Neuron (in vitro differentiated cells): ENCODE data around the gene ZNF407.

ENCODE experiments used
- H2AFZ ChIP-seq: one replicate; pipeline ENCODE4 v1.6.1; 2013; ENCODE audit warnings: low read depth, mild to moderate bottlenecking, inconsistent platforms, low read length, moderate library complexity
- H3K27me3 ChIP-seq: one replicate; pipeline ENCODE4 v1.6.1; 2013; ENCODE audit warnings: low read length; ENCODE audit not compliant: insufficient read depth
- H3K36me3 ChIP-seq: one replicate; pipeline ENCODE4 v1.6.1; 2013; ENCODE audit warnings: low read length; ENCODE audit not compliant: insufficient read depth
- H3K4me1 ChIP-seq: one replicate; pipeline ENCODE4 v1.6.1; 2013; ENCODE audit warnings: low read length; ENCODE audit not compliant: insufficient read depth
- H3K4me3 ChIP-seq: 2 replicates; pipeline ENCODE4 v1.5.1; 2013; ENCODE audit warnings: mild to moderate bottlenecking, low read length, moderate library complexity
- H3K9me3 ChIP-seq: one replicate; pipeline ENCODE4 v1.6.1; 2013; ENCODE audit warnings: low read length

Gene ZNF407

DNA sequence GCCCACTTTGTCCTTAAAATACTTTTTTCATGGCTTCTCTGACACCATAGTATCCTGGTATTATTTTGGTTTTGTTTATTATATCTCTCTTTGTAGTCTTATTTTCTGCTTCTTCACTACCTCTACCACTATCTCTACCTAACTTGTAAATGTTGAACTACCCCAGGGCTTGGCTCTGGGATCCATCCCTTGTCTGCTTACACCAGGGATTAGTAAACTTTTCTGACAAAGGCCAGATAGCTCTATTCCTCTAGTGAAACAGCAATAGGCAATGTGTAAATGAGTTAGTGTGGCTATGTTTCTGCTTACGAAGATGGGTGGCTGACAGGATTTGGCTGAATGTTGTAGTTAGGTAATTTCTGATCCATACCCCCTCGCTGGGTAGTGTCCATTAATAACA is 76.8 kb downstream of the ZNF407 start:
- no peaks in the 10 kb centered on the region for H3K4me1 ChIP-seq
- H2AFZ ChIP-seq: no peak overlapping the region
- no peaks in the 10 kb centered on the region for H3K36me3 ChIP-seq
- peaks cover 2% of the 10 kb centered on the region for H3K9me3 ChIP-seq
- no peak overlapping the region for H3K4me3 ChIP-seq
- no peaks in the 10 kb centered on the region for H3K27me3 ChIP-seq

DNA sequence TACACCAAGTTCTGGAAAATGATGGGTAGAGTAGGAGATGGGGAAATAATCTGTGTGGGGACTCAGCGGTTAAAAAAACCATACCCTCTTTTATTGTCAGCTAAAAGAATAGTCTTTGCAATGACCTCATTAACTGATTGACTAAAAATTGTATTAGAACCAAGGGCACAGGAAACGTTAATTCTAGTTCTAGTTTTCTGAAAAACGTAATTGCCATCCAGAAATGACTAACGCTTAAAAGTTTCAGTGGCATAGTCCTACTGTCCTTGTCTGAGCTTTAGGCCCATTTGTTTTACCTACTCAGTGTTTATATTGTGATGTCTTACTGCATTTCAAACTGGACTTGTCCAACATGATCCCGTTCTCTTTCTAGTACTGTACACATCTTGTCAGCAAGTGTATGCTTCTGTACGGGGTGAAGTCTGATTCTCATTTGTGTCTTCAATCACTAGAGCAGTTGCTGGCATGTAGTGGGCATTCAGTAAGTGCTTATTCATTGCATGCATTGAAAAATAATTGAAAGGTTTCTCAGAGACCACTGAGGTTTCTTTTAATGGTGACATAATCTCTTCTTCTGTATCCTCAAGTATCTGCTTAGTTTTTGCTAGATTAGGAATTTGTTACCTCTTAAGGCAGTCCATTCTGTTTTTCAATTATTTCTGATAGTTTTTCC is 81.5 kb downstream of the ZNF407 start:
- Histone ChIP-seq H3K27me3 (no peaks in the 10 kb centered on the region), H3K4me3 (no peak overlapping the region), H2AFZ (no peak overlapping the region)

DNA sequence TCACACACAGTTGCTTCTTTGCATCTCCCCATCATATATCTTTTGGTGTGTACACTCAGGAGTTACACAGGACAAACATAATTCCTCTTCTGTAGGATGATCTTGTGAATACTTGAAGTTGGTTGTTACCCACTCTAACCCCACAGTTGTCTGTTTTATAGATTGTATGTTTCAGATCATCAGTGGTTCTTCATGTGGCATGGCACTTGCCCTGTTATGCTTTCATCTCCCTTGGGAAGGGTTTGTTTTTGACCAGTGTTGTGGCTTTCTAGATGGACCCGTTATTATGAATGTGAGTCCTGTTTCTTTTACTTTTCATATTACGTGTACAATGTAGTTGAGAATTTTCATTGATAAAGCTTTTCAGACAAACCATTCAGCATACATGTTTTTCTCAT is 82.0 kb downstream of the ZNF407 start:
- no peaks in the 10 kb centered on the region for H3K36me3 ChIP-seq
- no peaks in the 10 kb centered on the region for H3K27me3 ChIP-seq
- peaks cover 2% of the 10 kb centered on the region for H3K9me3 ChIP-seq
- no peak overlapping the region for H2AFZ ChIP-seq
- no peak overlapping the region for H3K4me3 ChIP-seq
- H3K4me1 ChIP-seq: no peaks in the 10 kb centered on the region

More for the DNA sequence above, 81.5 kb downstream of the ZNF407 start:
- Histone ChIP-seq H3K4me1 (no peaks in the 10 kb centered on the region), H3K36me3 (no peaks in the 10 kb centered on the region), H3K9me3 (peaks cover 2% of the 10 kb centered on the region)

DNA sequence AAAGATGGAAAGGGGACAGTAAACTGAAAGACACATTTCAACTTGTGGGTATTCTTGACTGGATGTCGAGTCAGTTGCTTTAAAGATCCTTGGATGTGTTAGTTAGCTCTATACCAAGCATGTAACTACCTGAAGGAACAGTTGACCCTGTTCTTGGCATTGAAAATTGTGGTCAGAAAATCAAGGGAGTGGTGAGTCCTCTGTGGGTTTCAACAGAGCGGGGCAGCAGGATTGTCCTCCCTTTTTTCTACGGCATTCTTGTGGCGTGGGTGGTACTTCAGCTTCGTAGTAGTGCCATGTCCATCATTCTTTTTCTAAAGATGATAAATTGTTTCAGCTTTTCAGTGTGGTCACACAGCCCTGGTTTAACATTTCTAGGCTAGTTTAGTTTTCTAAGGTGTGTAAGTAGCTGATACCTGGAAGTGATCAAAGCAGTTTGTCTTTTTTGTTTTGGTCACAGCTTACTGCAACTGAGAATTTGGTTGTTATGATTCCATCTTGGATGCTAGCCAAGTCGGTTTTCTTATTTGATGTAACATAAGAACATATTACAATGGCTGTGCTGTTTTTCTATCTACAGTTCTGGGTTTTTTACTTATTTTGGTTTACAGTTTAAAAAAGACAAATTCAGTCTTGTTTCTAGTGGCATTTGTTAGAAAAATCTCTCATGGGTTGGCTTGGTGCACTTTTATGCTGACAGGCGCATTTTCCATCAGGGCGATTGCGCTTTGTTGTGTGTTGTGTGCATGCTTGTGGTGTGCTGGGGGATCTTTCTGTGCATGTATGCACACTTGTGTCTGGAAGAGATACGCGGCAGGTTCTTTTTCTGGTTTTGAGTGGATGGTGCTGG is 84.7 kb downstream of the ZNF407 start:
- no peaks in the 10 kb centered on the region for H3K4me1 ChIP-seq
- no peaks in the 10 kb centered on the region for H3K36me3 ChIP-seq
- H3K9me3 ChIP-seq: no peaks in the 10 kb centered on the region
- H3K4me3 ChIP-seq: no peak overlapping the region
- H3K27me3 ChIP-seq: no peaks in the 10 kb centered on the region
- H2AFZ ChIP-seq: no peak overlapping the region

DNA sequence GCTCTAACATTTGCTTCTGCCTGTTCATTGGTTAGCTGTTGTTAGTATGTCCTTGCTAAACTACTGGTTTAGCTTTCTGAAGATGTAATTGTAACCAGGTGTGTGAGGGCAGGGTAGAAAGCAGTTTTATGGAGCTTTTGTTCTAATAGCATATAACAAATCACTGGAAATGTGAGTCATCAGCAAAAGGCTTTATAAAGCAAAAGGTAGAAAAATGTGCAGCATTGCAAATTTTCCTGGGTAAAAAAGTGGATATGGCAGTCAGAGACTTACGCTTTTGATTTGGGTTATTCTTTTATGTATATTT is 85.3 kb downstream of the ZNF407 start:
- no peak overlapping the region for H2AFZ ChIP-seq
- no peaks in the 10 kb centered on the region for H3K27me3 ChIP-seq
- no peaks in the 10 kb centered on the region for H3K4me1 ChIP-seq
- H3K36me3 ChIP-seq: no peaks in the 10 kb centered on the region
- H3K4me3 ChIP-seq: no peak overlapping the region
- no peaks in the 10 kb centered on the region for H3K9me3 ChIP-seq

DNA sequence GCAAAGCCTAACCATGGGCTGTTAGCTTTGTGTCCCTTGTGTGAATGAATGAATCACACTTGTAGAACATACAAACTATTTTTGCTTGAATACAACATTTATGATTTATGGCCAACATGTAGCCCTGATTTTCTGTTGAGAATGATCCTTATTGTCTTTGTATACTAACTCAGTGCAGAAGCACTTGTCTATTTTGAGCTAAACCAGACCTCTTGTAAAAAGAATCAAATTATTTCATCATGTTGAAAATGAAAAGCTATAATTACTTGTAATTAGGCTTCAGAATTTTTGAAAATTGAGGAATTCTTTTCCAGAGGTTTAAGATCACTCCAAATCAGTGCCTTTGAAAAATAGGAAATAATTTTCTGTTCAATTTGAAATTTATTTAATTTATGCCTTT is 85.9 kb downstream of the ZNF407 start:
- H3K27me3 ChIP-seq: no peaks in the 10 kb centered on the region
- no peak overlapping the region for H2AFZ ChIP-seq

DNA sequence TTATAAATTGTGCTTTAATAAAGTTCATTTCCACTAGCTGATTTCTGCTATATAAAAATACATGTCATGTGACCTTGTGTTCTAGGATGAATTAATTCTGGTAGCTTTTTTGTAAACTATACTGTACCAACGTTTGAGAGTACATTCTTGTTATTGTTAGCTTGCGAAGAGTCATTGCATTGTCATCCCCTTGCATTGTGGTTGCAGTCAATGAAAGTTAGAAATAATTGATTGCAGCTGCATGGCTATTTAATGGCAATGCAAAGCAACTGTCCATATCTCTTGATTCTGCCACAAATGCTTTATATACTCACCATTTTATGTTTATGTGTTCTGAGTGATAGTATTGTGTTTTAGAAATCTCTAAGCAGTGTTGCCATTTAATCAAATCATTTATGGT is 91.6 kb downstream of the ZNF407 start:
- H3K9me3 ChIP-seq: no peaks in the 10 kb centered on the region
- no peak overlapping the region for H2AFZ ChIP-seq
- no peak overlapping the region for H3K4me3 ChIP-seq
- H3K27me3 ChIP-seq: no peaks in the 10 kb centered on the region
- H3K4me1 ChIP-seq: no peaks in the 10 kb centered on the region
- H3K36me3 ChIP-seq: no peaks in the 10 kb centered on the region

More for the DNA sequence above, 85.9 kb downstream of the ZNF407 start:
- H3K9me3 ChIP-seq: no peaks in the 10 kb centered on the region
- no peaks in the 10 kb centered on the region for H3K4me1 ChIP-seq
- H3K36me3 ChIP-seq: no peaks in the 10 kb centered on the region
- no peak overlapping the region for H3K4me3 ChIP-seq

DNA sequence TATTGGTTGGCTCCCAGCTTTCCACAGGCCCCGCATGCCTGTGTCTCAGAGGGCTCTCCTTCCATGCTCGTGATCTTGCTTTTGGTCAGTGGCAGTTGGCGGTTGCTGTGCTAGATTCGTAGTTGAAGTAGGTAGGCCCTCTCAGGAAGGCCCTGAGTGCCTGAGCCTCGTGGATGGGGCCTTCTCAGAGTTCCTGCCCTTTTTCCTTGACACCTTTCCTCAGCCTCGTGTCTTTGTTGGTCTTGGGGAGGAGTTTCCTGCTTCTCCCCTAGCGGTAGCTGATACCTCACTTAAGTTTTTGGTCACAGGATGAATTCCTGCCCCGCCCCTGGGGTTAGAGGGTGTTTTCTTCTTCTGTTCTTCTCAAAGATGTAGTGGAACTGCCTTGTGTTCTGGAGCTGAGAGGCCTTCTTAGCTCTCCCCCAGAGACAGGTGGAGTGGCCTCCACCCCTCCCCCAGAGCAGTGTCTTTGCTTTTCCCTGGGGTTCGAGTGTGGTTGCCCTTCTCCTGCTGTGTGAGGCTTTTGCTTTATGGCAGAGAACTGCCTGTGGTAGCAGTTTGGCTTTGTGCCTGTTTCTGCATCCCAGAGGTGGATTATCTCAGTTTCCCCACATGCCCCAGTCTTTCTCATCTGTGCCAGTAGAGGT is 94.8 kb downstream of the ZNF407 start:
- Histone ChIP-seq H3K4me3 (no peak overlapping the region), H3K4me1 (no peaks in the 10 kb centered on the region), H3K9me3 (no peaks in the 10 kb centered on the region), H2AFZ (no peak overlapping the region), H3K27me3 (no peaks in the 10 kb centered on the region), H3K36me3 (no peaks in the 10 kb centered on the region)

DNA sequence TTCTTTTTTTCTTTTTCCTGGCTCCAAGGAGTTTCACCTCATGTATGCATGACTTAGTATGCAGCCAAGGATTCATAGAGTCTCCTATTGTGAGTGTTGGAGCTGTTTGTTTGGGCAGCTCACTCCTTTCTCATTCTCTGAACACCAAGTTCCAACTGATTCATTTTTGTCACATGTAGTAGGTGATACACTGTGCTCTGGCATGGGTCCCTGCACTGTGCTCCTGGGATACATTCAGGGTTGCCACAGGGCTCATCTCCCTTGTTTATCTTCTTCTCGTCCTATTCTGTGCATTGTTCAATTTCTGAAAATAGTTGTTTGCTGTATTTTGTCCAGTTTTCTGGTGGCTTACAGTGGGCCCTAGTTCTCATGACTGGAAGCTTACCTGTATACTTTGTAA is 96.8 kb downstream of the ZNF407 start:
- no peak overlapping the region for H3K4me3 ChIP-seq
- no peak overlapping the region for H2AFZ ChIP-seq
- H3K36me3 ChIP-seq: no peaks in the 10 kb centered on the region
- no peaks in the 10 kb centered on the region for H3K4me1 ChIP-seq
- H3K27me3 ChIP-seq: no peaks in the 10 kb centered on the region
- no peaks in the 10 kb centered on the region for H3K9me3 ChIP-seq

DNA sequence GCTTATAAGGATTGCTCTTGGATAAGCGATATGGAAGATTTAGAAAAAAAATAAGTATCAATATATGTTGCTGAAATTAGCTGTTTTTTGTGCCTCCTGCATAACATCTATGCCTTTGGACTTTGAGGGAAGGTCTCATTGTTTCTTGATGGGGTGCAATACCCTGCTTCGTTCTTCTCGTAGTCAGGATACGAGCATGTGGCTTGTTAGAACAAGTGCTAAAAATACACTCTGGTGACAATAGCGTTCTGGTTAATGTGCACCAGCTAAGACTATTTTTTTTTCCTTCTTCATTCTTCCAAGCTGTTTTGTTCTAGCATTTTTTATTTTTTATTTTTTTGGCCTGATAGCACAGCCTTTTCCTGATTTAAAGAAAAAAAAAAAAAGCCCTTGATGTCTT is 97.5 kb downstream of the ZNF407 start:
- H3K4me3 ChIP-seq: no peak overlapping the region
- H3K4me1 ChIP-seq: no peaks in the 10 kb centered on the region
- H3K36me3 ChIP-seq: no peaks in the 10 kb centered on the region
- no peaks in the 10 kb centered on the region for H3K27me3 ChIP-seq
- H3K9me3 ChIP-seq: no peaks in the 10 kb centered on the region
- H2AFZ ChIP-seq: no peak overlapping the region

DNA sequence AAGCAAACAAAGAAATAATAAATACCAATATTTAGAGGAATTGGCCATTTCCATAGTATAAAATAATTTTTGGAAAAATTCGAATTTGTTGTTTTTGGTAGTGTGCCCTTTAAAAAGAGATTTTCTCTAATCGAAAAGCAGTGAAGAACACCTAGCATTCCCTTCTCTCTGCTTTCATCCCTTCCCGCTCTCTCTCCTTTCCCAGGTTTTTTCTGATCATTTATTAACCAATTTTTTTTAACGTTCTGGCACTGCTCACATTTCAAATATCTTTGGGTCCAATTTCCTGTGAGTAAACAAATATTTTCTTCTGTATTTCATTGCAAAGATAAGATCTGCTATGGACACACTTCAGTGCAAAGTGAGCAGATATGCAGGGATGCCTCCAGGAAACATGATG is 101.2 kb downstream of the ZNF407 start:
- Histone ChIP-seq H3K36me3 (no peaks in the 10 kb centered on the region), H2AFZ (no peak overlapping the region), H3K4me3 (no peak overlapping the region)

DNA sequence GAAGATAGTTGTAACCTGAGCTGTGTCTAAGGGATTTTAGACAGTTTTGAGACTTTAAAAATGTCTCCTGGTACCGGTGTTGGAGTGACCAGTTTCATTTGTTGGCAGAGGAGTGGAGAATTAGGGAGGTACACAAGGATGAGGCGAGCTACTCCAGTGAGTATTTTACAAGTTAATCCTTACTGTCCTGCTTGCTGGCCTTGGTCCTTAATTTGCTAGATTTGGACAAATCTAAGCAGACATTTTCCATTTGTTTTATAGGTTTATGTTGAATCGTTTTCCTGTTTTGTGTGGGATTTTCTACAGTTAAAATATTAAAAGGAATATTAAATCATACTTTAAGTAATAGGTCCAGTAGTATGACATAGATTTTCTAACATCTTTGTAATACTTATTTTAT is 101.8 kb downstream of the ZNF407 start:
- Histone ChIP-seq H3K4me3 (no peak overlapping the region), H3K9me3 (no peaks in the 10 kb centered on the region), H3K27me3 (no peaks in the 10 kb centered on the region), H3K4me1 (no peaks in the 10 kb centered on the region), H2AFZ (no peak overlapping the region), H3K36me3 (no peaks in the 10 kb centered on the region)

More for the DNA sequence above, 101.2 kb downstream of the ZNF407 start:
- Histone ChIP-seq H3K27me3 (no peaks in the 10 kb centered on the region), H3K9me3 (no peaks in the 10 kb centered on the region), H3K4me1 (no peaks in the 10 kb centered on the region)

DNA sequence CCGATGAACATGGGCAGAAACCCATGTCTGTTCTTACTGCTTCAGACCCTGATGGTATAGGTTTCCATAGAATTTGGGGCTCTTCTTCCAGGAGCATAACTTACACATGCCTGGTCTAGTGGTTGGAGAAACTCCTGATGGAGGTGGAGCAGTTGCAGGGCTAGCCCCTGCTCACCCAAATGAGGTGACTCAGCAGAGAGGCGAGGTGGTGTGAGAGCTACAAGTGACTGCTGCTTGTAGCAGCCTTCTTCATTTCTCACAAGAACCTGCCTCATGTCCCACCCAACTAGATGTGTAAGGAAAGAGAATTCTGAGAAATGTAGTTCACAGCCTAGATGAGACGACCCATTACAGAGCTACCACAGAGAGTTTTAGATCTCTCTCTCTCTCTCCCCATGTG is 105.3 kb downstream of the ZNF407 start:
- H3K9me3 ChIP-seq: no peaks in the 10 kb centered on the region
- no peaks in the 10 kb centered on the region for H3K27me3 ChIP-seq
- H3K4me1 ChIP-seq: no peaks in the 10 kb centered on the region
- H3K36me3 ChIP-seq: no peaks in the 10 kb centered on the region
- H3K4me3 ChIP-seq: no peak overlapping the region
- no peak overlapping the region for H2AFZ ChIP-seq
